Activated CD4-positive, alpha-beta T cell treated with anti-CD3 and anti-CD28 coated beads, Interleukin-2, amount 50 U/mL, for 48 hours (primary cell): ENCODE data around the gene ADAMTS14.
A peak's percentile ranks its signal among the peaks of the same experiment; 100 is the strongest.
"Not testable (repeated sequence)": the region's sequence is repeated elsewhere in the genome, so short reads cannot be mapped to it uniquely, and the experiment has no call there.

Source experiments
- DNase-seq, 2 experiments: peaks; one replicate each; pipeline ENCODE4 v3.0.0-alpha.2; 2020

The ADAMTS14 gene, protein sequence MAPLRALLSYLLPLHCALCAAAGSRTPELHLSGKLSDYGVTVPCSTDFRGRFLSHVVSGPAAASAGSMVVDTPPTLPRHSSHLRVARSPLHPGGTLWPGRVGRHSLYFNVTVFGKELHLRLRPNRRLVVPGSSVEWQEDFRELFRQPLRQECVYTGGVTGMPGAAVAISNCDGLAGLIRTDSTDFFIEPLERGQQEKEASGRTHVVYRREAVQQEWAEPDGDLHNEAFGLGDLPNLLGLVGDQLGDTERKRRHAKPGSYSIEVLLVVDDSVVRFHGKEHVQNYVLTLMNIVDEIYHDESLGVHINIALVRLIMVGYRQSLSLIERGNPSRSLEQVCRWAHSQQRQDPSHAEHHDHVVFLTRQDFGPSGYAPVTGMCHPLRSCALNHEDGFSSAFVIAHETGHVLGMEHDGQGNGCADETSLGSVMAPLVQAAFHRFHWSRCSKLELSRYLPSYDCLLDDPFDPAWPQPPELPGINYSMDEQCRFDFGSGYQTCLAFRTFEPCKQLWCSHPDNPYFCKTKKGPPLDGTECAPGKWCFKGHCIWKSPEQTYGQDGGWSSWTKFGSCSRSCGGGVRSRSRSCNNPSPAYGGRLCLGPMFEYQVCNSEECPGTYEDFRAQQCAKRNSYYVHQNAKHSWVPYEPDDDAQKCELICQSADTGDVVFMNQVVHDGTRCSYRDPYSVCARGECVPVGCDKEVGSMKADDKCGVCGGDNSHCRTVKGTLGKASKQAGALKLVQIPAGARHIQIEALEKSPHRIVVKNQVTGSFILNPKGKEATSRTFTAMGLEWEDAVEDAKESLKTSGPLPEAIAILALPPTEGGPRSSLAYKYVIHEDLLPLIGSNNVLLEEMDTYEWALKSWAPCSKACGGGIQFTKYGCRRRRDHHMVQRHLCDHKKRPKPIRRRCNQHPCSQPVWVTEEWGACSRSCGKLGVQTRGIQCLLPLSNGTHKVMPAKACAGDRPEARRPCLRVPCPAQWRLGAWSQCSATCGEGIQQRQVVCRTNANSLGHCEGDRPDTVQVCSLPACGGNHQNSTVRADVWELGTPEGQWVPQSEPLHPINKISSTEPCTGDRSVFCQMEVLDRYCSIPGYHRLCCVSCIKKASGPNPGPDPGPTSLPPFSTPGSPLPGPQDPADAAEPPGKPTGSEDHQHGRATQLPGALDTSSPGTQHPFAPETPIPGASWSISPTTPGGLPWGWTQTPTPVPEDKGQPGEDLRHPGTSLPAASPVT

DNA sequence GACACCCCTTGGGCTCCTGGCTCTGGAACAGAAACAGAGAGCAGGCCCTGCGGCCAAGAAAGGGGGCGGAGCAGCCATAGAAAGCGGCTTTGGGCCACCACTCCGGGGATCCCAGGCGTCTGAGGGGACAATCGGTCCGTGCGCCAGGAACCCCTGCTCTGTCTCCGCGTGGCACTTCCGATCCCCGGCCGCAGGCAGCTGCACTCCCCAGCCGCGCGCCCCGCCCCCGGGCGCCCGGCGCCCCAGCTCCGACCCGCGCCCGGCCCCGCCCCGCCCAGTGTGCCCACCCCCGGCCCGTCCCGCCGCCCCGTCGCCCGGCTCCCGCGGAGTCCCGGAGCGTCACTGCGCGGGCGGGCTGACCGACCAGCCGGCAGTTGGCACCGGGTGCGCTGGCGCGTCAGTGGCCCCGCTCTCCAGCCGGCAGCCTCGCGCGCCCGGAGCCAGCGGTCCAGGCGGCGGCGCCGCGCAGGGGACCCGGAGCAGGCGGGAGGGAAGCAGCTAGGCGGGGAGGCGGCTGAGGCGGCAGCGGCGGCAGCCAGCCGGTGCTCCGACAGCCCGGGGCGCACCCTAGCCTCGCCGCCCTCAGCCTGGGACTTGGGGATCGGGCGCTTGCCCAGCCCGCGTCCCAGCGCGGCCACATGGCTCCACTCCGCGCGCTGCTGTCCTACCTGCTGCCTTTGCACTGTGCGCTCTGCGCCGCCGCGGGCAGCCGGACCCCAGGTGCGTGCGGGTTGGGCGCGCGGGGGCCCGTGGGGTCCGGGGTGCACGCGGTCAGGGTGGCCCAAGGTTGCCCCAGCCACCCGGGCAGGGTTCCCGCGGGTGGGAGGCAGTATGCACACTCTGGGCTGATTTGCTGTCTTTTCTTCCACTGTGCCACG, at the start of gene ADAMTS14:
Gene ADAMTS14 (plus strand): TSS at position 342 of the 878 bp plus-strand sequence. CDS start 297 bp downstream, at position 639.
- peak; percentile 16 to 19 for DNase-seq

DNA sequence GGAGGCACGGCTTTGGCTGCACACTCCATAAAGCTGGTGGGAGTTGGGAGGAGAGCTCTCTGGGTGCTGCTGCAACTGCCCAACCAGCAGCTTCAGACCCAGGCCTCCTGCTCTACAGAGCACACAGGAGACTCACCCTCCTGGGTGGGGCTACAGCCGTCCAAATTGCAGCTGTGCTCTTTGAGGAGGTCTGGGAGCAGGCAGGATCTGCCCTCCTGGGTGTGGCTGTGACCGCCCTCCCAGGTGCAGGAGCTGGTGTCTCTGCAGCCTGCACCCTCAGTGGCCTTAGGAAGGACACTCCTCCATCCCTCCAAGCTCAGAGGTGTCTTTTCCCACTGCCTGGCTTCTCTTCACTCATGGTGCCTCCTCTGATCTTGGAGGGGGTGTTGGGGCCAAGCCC, 49.8 kb upstream of the ADAMTS14 start:
- DNase-seq = no peak

DNA sequence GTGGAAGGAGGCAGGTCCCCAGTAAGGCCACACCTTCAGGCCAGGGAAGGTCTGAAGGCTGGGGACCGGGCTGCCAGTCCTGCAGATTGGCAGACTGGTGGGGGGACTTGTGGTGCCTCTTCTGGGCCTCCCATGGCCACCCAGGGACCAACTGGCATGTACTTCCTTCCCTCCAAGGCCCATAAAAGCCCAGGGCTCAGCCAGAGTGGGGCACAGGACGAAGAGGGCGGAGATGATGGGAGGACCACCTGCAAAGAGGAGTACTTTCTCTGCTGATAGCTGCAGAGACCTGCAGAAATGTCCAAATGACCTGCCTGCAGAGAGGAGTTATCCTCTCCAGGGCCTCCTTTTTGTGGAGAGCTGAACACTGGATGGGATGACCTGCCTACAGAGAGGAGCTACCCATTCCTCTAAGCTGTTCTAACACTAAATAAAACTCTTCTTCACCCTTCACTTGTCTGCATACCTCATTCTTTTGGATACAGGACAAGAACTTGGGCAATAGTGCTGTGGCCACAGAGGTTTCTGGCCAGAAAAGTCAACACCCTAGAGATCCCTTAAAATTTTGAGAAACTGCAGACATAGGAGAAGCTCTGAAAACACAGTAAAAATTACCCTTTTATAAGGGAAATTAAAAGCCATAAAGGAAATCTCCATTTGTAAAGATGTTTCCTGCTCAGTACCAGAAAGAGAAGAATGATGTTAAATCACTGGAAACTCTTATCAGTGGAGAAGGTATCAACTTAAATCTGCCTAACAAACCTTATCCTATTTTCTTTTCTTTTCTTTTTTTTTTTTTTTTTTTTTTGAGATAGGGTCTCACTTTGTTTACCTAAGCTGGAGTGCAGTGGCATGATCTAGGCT, 49.1 kb upstream of the ADAMTS14 start:
- DNase-seq = no peak

DNA sequence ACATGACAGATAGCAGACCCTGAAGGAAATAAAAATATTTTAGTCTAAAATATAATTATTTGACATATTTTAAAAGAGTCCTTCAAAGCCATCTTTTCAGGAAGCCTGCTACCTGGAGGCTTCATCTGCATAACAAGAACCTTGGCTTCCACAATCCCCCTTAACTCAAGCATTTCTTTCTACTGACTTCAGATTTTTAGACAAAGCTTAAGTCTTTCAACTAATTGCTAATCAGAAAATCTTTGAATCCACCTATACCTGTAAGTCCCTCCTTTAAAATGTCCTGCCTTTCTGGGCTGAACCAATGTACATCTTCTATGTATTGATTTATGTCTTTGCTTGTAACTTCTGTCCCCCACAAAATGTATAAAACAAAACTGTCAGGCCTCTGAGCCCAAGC, 46.2 kb upstream of the ADAMTS14 start:
- no peak for DNase-seq

DNA sequence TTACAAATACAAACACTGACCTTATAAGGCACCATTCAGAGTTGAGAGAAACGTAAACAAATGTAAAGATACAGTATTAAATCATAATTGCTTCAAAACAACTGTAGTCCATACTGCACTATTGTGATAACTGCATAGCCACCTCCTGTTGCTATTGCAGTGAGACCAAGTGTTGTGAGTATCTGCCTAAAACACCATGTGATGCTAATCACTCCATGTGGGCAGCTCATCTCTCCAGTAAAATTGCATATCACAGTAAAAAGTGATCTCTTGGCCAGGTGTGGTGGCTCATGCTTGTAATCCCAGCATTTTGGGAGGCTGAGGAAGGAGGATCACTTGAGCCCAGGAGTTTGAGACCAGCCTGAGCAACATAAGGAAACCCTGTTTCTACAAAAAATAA, 43.0 kb upstream of the ADAMTS14 start:
- DNase-seq = no peak

DNA sequence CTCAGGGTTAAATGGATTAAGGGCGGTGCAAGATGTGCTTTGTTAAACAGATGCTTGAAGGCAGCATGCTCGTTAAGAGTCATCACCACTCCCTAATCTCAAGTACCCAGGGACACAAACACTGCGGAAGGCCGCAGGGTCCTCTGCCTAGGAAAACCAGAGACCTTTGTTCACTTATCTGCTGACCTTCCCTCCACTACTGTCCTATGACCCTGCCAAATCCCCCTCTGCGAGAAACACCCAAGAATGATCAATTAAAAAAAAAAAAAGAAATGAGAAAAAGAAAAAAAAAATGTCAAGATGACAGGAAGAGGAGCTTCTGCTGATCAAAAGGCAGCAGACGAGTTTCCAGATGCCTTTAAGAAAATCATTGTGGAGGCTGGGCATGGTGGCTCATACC, 40.6 kb upstream of the ADAMTS14 start:
- not testable (repeated sequence) for DNase-seq

DNA sequence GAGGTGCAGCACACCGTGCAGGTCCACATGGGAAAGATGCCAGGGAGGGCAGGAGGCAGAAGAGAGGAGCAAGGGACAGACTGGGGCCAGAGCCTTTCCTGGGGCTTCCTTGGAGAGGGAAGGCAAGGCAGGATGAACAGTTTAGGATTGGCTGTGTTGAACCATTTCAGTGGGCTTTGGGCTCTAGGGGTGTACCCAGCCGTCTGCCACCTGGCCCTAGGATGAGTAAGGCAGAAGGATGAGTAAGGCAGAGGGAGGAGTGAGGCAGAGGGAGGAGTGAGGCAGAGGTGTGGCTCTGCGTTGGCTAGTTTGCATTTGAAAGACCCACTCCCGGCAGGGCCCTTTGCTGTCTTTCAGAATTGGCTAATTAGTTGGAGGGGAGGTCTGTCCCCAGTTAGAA, 38.3 kb upstream of the ADAMTS14 start:
- no peak for DNase-seq

DNA sequence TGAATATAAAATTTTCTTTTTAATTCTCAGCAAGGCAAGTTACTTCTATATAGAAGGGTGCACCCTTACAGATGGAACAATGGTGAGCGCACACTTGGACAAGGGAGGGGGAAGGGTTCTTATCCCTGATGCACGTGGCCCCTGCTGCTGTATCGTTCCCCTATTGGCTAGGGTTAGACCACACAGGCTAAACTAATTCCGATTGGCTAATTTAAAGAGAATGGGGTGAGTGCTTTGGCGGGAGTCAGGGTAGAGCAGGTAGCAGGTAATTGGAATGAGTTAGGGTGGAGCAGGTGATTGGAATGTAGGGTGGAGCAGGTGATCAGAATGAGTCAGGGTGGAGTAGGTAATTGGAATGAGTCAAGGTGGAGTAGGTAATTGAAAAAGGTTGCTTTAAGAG, 37.8 kb upstream of the ADAMTS14 start:
- DNase-seq = not testable (repeated sequence)

DNA sequence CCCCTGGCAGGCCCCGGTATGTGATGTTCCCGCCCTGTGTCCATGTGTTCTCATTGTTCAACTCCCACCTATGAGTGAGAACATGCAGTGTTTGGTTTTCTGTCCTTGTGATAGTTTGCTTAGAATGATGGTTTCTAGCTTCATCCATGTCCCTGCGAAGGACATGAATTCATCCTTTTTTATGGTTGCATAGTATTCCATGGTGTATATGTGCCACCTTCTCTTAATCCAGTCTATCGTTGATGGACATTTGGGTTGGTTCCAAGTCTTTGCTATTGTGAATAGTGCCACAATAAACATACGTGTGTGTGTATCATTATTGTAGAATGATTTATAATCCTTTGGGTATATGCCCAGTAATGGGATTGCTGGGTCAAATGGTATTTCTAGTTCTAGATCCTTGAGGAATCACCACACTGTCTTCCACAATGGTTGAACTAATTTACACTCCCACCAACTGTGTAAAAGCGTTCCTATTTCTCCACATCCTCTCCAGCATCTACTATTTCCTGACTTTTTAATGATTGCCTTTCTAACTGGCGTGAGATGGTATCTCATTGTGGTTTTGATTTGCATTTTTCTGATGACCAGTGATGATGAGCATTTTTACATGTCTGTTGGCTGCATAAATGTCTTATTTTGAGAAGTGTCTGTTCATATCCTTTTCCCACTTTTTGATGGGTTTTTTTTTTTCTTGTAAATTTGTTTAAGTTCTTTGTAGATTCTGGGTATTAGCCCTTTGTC, 32.5 kb upstream of the ADAMTS14 start:
- DNase-seq = not testable (repeated sequence)

DNA sequence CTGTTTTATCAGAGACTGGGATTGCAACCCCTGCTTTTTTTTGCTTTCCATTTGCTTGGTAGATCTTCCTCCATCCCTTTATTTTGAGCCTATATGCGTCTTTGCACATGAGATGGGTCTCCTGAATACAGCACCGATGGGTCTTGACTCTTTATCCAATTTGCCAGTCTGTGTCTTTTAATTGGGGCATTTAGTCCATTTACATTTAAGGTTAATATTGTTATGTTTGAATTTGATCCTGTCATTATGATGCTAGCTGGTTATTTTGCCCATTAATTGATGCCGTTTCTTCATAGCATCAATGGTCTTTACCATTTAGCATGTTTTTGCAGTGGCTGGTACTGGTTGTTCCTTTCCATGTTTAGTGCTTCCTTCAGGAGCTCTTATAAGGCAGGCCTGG, 29.0 kb upstream of the ADAMTS14 start:
- not testable (repeated sequence) for DNase-seq

DNA sequence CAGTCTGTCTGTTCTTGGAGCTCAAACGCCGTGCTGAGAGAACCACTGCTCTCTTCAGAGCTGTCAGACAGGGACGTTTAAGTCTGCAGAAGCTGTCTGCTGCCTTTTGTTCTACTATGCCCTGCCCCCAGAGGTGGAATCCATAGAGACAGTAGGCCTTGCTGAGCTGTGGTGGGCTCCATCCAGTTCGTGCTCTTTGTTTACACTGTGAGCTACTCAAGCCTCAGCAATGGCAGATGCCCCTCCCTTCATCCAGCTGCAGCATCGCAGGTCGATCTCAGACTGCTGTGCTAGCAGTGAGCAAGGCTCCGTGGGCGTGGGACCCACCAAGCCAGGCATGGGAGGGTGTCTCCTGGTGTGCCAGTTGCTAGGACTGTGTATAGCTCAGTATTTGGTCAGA, 27.3 kb upstream of the ADAMTS14 start:
- DNase-seq = not testable (repeated sequence)

DNA sequence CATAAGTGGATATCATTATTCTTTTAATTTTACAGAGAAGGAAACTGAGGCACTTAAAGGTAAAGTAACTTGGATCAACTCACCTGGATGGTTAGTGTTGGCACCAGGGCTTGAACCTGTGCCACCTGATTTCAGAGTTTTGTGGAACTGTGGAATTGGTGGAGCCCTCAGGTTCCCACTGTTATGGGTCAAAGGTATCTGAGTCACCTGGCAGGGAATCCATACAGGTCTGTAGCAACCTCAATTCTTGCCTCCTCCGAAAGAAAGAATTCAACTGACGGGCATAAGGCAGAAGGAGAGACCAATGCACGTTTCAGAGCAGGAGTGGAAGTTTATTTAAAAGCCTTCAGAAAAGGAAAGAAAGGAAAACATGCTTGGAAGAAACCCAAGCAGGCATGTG, 25.2 kb upstream of the ADAMTS14 start:
- no peak for DNase-seq

DNA sequence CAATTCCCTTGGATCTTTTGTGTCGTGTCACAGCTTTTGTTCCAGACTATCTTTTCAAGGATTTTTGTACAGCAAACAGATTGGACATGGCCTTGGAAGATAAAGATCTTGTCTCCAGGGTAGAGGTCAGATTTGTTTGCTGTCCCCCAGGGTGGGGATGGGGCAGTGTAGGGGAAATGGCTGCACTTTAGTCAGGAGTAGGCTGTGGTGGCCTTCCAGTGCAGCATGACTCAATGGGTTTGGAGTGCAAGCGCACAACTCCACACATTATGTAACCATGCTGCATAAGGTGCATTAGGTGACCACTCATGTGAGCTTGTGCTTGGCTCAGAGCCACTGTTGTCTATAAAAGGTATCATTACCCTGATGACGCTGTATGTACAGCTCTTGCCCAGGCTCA, 23.9 kb upstream of the ADAMTS14 start:
- no peak for DNase-seq

DNA sequence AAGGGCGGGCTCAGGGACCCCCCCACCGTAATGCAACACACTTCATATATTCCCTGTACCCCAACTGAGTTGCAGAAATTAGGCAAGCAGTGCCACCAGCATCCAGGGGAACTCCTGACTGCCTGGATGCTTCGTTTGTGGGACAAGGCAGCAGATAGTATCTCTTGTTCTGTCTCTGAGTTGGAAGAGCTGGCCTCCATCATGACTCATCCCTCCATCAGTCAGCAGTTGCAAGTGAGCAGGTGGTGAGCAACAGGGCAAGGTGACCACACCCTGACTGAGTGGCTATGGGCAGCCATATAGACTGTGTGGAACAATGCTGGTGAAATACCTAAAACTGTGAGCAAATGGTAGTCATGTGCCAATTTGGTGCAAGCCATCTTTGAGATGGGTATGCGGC, 22.8 kb upstream of the ADAMTS14 start:
- DNase-seq = peak in 1 of 2 experiments; percentile 11

DNA sequence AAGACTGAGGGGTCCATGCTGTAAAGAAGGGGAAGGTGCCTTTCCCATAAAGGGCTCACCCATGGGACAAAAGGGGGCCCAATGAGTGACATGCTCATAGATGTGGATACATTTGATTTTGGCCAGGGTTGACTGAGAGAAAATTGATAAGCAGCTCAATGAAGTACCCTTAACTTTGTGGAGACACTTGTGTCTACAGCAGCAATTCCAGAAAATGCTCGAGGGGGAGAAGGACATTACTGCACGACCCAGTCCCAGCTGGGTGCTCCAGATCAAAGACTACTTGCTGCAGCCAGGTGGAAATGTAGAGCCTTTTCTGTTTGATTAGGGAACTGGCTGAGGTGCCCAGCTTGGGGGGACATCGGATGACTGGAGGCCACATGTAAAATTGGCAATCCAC, 22.2 kb upstream of the ADAMTS14 start:
- no peak for DNase-seq

DNA sequence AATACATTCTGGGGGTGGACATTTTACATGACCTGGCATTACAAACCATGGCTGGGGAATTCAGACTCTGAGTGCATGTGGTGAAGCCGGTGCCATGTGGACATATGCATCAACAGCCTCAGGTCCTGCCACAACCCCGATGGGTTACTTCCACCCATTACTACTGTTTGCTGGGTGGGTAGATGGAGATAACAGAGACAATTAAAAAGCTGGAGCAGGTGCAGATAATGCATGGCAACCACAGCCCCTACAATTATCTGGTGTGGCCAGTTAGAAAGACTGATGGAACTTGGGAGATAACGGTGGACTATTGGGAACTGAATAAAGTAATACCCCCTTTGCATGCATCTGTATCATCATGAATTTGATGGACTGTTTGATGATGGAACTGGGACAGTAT, 21.6 kb upstream of the ADAMTS14 start:
- no peak for DNase-seq

DNA sequence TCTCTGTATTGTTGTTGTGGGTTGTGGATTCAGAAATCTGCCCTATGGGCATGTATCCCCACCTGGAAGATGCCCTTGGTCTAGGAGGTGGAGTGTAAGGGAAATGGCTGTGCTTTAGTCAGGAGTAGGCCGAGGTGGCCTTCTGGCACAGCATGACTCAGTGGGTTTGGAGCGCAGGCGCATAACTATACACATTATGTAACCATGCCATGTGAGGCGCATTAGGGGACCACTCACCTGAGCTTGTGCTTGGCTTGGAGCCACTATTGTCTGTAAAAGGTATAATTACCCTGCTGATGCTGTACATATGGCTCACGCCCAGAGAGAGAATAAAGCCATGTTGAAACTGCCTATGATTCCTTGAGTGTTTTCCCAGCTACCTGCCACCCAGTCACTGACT, 20.6 kb upstream of the ADAMTS14 start:
- DNase-seq = no peak

DNA sequence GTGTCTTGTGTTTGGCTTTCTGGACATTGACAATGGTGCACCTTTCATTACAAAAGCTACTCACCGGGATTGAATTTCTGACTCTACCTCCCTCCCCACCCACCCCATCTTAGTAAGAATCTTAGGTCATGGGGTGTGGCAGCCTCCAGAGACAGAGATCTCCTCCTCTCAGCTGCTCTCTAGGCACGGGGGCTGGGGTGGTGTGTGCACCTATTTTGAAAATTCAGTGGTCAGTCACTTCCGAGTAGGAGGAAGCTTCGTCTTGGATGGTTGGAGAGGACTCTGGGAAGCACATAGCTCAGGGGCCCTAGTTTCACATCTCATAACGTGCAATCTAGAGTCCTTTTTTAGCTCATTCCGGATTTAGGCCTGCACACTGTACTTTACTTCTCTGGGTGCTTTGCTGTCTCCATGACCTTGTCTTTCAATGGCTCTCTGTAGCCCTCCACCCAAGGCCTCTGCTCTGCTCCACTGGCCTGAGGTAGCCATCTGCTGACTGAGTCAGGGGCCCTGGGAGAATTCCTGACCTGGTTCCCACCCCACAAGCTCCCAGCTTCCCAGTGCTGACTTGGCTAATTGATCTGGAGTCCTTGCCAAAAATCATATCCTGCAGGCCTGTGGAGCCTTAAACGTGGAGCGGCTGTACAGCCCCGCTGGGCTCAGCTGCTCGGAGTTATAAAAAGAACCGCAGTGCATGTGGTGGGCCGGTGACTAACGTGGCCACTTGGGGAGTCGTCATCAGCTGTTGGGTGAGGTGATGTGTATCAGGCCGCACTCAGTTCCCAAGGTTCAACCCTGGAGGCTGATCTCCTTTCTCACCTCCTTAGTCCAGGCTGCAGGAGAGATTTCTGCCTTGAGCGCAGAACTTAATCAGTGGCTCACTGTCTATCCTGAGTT, 19.3 kb upstream of the ADAMTS14 start:
- DNase-seq = no peak

DNA sequence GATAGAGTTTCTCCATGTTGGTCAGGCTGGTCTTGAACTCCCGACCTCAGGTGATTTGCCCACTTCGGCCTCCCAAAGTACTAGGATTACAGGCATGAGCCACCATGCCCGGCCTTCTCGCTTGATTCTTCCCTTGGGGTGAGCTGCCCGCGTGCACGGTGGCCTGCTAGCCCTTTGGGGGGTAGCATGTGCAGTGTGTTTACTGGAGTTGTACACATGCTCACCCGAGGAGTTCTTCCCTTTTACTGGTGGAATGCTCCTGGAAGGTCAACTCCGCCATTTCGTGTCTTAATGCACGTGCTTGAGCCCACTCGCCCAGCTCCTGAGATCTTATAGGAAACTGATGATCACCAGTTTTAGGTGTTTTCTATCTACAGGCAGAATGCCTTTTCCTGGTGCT, 17.0 kb upstream of the ADAMTS14 start:
- no peak for DNase-seq
